ENCODE data around the gene DYNC1I2.

DNA sequence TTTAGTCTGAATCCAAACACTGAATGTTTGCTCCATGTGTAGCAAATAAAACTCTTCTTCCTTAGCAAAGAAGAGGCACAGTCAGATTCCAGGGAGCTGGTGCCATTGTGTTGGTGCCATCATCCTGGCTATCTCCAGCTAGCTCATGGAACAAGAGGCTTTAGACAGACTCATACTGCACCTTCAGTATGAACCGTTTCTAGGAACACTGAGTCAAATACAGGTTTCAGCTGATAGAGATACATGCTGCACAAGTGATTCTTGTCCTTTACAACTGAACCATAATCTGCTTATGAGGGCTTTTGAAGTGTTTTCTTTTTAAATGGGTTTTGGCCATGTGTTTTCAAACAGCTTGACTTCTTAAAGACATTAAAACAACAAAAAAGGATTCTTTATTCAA is 57.9 kb downstream of the DYNC1I2 start:
- TF ChIP-seq POLR2AphosphoS5 (IDR thresholded peaks at IDR 0.05; ENCODE audit: borderline replicate concordance, low read depth, low read length), result no peak
- no peak for TF ChIP-seq EZH2 (IDR thresholded peaks at IDR 0.05)
